Measurements from ENCODE around the gene AIG1.
"Not testable (repeated sequence)": the region's sequence is repeated elsewhere in the genome, so short reads cannot be mapped to it uniquely, and the experiment has no call there.

Gene AIG1

DNA sequence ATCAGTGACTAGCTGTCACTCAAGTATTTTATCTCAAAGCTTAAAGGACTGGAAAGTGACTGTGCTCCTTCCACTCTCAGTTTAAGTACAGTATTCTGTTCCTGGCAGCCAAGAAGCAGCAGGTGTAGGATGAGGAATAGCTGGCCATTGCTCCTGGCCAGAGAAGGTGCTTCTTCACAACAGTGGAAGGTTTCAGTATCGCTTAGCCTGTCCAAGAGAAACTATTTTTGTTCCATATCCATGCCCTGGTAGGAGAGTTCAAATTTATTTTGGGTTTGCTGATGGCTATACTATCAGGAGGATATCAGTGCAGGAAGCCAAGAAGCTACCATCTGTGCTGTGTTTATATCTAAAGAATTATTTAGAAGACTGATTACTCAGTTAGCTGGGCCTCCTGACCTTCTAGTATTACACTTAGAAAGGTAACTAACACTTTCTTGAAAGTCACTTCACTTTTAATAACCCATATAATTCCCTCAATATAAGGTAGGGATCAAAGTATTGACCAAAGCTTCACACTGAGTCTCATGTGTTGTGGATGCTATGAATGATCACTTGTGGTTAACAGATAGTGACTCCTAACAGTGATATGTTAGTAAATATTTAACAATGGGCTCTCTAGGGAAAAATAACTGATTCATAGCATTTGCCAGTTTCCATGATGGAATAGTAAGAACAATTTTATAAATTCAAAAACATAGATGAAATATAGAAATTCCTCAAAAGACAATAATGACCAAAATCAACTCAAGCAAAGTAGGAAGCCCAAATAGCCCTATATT is 99.9 kb downstream of the AIG1 start:
- TF ChIP-seq CTCF (IDR thresholded peaks at IDR 0.05; ENCODE audit: low read depth, low read length), result no peak
- in situ Hi-C loops (cut with HindIII; ENCODE audit: low sequenced_read_pairs), result no loop called here
- DNase-seq (ENCODE audit: low read depth, low spot score), result no peak
- no peak overlapping the region for H3K4me3 ChIP-seq (ENCODE audit: low read depth, low read length)

GRCh38 chr6:143163621-143164020 is 102.9 kb downstream of the AIG1 start:
- TF ChIP-seq CTCF (IDR thresholded peaks at IDR 0.05; ENCODE audit: low read depth, low read length), result no peak
- DNase-seq (ENCODE audit: low read depth, low spot score), result no peak
- in situ Hi-C loops (cut with HindIII; ENCODE audit: low sequenced_read_pairs), result no loop called here
- H3K4me3 ChIP-seq (ENCODE audit: low read depth, low read length), result no peak overlapping the region

- H3K4me3 ChIP-seq (ENCODE audit: low read depth, low read length), result no peak overlapping the region
- in situ Hi-C loops (cut with HindIII; ENCODE audit: low sequenced_read_pairs), result no loop called here
- DNase-seq (ENCODE audit: low read depth, low spot score), result no peak
- no peak for TF ChIP-seq CTCF (IDR thresholded peaks at IDR 0.05; ENCODE audit: low read depth, low read length)
These were observed 103.9 kb downstream of the AIG1 start for GRCh38 chr6:143164565-143165105.

DNA sequence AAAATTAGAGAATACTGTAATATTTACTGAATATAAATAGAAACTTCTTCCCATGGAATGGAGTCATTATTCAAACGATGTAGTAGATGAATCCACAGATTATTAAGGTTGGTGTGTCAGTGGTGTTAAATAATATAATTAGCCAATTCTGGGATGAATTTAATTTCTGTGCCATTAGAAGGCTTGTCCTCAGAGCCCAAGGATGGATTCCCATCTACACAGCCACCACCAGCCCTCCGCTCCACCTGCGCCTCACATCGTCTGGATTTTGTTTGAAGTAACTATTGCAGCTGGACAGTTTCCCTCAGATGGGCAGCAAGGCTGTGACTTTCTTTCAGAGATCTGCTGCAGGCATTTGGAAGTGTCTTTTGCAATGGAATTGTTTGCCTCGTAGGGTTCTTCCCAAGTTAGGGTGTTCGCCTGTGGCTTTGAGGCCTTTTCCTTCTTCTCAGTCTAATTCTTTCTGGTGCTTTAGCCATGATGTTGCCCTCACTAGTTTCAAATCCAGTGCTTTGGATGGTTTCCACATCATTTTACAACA is 104.7 kb downstream of the AIG1 start:
- TF ChIP-seq CTCF (IDR thresholded peaks at IDR 0.05; ENCODE audit: low read depth, low read length), result no peak
- no peak overlapping the region for H3K4me3 ChIP-seq (ENCODE audit: low read depth, low read length)
- in situ Hi-C loops (cut with HindIII; ENCODE audit: low sequenced_read_pairs), result no loop called here
- DNase-seq (ENCODE audit: low read depth, low spot score), result no peak

DNA sequence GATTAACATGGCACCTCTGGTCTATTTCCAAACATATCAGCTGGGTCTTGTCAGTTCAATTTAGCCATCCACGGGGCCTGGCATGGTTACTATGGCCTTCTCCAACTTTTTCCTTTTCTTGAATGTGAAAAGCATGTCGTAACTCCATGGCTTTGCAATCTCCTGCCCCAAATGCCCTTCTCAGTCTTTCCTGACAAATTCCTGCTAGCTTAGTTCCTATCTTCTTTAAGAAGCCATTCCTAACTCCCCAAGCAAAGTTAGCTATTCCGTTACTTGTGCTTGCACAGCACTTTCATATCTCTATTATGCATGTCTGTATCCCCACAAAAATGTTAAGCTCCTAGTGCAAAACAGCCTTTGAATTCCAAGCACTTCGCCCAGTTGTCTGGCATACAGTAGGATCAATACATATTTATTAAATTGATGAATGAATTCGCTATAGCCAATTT is 105.6 kb downstream of the AIG1 start:
- TF ChIP-seq CTCF (IDR thresholded peaks at IDR 0.05; ENCODE audit: low read depth, low read length), result no peak
- in situ Hi-C loops (cut with HindIII; ENCODE audit: low sequenced_read_pairs), result no loop called here
- no peak overlapping the region for H3K4me3 ChIP-seq (ENCODE audit: low read depth, low read length)
- no peak for DNase-seq (ENCODE audit: low read depth, low spot score)

GRCh38 chr6:143167224-143167623 is 106.5 kb downstream of the AIG1 start:
- H3K4me3 ChIP-seq (ENCODE audit: low read depth, low read length), result no peak overlapping the region
- TF ChIP-seq CTCF (IDR thresholded peaks at IDR 0.05; ENCODE audit: low read depth, low read length), result no peak
- in situ Hi-C loops (cut with HindIII; ENCODE audit: low sequenced_read_pairs), result no loop called here
- DNase-seq (ENCODE audit: low read depth, low spot score), result no peak

DNA sequence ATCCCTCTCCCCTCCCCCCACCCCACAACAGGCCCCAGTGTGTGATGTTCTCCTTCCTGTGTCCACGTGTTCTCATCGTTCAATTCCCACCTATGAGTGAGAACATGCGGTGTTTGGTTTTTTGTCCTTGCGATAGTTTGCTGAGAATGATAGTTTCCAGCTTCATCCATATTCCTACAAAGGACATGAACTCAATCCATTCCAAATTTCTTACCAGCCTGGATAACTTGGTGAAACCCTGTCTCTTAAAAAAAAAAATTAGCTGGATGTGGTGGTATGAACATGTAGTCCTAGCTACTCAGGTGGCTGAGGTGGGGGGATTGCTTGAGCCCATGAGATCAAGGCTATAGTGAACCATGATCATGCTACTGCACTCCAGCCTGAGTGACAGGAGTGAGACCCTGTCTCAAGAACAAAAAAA is 107.7 kb downstream of the AIG1 start:
- DNase-seq (ENCODE audit: low read depth, low spot score); H3K4me3 ChIP-seq (ENCODE audit: low read depth, low read length); in situ Hi-C loops (cut with HindIII; ENCODE audit: low sequenced_read_pairs): not testable (repeated sequence)
